ENCODE data around the gene PUS1.

- TF ChIP-seq PATZ1 (CRISPR knock-in tag; IDR thresholded peaks at IDR 0.05; ENCODE audit: borderline replicate concordance): no peak
- no peak for TF ChIP-seq ZFP30 (CRISPR knock-in tag; IDR thresholded peaks at IDR 0.05)
- TF ChIP-seq ARNTL (CRISPR knock-in tag; IDR thresholded peaks at IDR 0.05; ENCODE audit: borderline replicate concordance, low read depth): no peak
- no peak for TF ChIP-seq CREB5 (CRISPR knock-in tag; IDR thresholded peaks at IDR 0.05; ENCODE audit: low read depth)
- TF ChIP-seq ZFP3 (CRISPR knock-in tag; IDR thresholded peaks at IDR 0.05): no peak
- TF ChIP-seq ZC3H10 (CRISPR knock-in tag; IDR thresholded peaks at IDR 0.05): no peak
- TF ChIP-seq TSHZ2 (CRISPR knock-in tag; IDR thresholded peaks at IDR 0.05): no peak
Observed at GRCh38 chr12:131987552-131987951, 58.5 kb downstream of the PUS1 start.
